Calu3 (cell line): ENCODE results near the gene JARID2. TPM values are rescaled to one million over a fixed set of nuclear protein-coding genes. Genes with fewer than 3 reads are reported as not detected.
"Not testable (repeated sequence)": the region's sequence is repeated elsewhere in the genome, so short reads cannot be mapped to it uniquely, and the experiment has no call there.

Experiments
- BruUV-seq: library from RNA; stranded (reverse); fragments of 400-500 nt; replicated peaks from 2 replicates; lab custom pipeline; 2021; lab: Mats Ljungman, UMichigan
- CTCF ChIA-PET: fragments of 300-600 bp; sonication (Branson Sonifier 250); formaldehyde crosslinking; loops from one replicate; lab custom pipeline; 2022; ENCODE audit warnings: antibody characterized with exemption; lab: Charles Lee
- DNase-seq: peaks from one replicate; pipeline ENCODE4 v3.0.0; 2022
- H3K27ac Mint-ChIP-seq: one replicate; pipeline ENCODE4 v1.8.0; 2022; ENCODE audit warnings: mixed read lengths; ENCODE audit not compliant: unreplicated experiment
- H3K27me3 Mint-ChIP-seq: one replicate; pipeline ENCODE4 v1.8.0; 2022; ENCODE audit warnings: mixed read lengths; ENCODE audit not compliant: unreplicated experiment
- H3K36me3 Mint-ChIP-seq: one replicate; pipeline ENCODE4 v1.8.0; 2022; ENCODE audit warnings: mild to moderate bottlenecking, moderate library complexity, mixed read lengths; ENCODE audit not compliant: insufficient read depth, unreplicated experiment
- H3K4me1 Mint-ChIP-seq: one replicate; pipeline ENCODE4 v1.8.0; 2022; ENCODE audit warnings: mild to moderate bottlenecking, low read depth, mixed read lengths; ENCODE audit not compliant: unreplicated experiment
- H3K4me3 Mint-ChIP-seq: one replicate; pipeline ENCODE4 v1.8.0; 2022; ENCODE audit warnings: mild to moderate bottlenecking, low read depth, moderate library complexity, mixed read lengths; ENCODE audit not compliant: unreplicated experiment
- H3K9me3 Mint-ChIP-seq: one replicate; pipeline ENCODE4 v1.8.0; 2022; ENCODE audit warnings: low read depth, mixed read lengths; ENCODE audit not compliant: unreplicated experiment
- intact Hi-C: fragments of 100-400 bp; cut with micrococcal nuclease; formaldehyde crosslinking; loops from one replicate; pipeline ENCODE4 v1.10.0; 2022; ENCODE audit not compliant: unreplicated experiment
- total RNA-seq: library from RNA; stranded (reverse); gene quantifications from 2 replicates; pipeline ENCODE4 v1.2.3, GENCODE V29; 2022
- TF ChIP-seq, protein P1 (sequence below): fragments of 200-600 bp; IDR thresholded peaks from one replicate; pipeline ENCODE4 v1.8.0; 2022; ENCODE audit warnings: antibody characterized with exemption; ENCODE audit not compliant: unreplicated experiment

JARID2 gene
- total RNA-seq, 1 experiment from 2014 or later: 9.4 TPM

DNA sequence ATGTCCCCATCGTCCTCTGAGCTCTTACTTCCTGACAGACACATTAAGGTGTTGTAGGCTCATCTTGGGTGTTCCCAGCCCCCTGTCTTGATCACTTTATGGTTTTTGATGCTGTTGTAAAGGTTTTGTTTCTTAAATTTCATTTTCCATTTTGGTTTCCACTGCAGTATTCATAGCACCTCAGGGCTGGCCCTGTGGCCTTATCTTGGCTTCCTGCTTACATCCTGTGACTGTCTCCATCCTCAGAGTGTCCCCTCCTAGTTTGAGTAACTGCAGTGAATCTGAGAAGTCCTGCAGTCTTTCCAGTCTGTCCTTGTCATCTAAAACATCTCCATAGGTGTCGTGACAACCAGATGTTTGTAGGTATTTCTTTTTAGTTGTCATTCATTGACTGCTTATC lies 50.9 kb downstream of the JARID2 start:
- Mint-ChIP-seq H3K4me3 (no peak overlapping the region), H3K4me1 (peaks cover 9% of the 10 kb centered on the region), H3K9me3 (no peaks in the 10 kb centered on the region), H3K27ac (no peak overlapping the region), H3K36me3 (no peaks in the 10 kb centered on the region), H3K27me3 (no peaks in the 10 kb centered on the region)
- CTCF ChIA-PET: no interaction called here
- intact Hi-C loops: no loop called here
- no peak for DNase-seq
- no TSS peak for BruUV-seq
- TF ChIP-seq, protein P1, sequence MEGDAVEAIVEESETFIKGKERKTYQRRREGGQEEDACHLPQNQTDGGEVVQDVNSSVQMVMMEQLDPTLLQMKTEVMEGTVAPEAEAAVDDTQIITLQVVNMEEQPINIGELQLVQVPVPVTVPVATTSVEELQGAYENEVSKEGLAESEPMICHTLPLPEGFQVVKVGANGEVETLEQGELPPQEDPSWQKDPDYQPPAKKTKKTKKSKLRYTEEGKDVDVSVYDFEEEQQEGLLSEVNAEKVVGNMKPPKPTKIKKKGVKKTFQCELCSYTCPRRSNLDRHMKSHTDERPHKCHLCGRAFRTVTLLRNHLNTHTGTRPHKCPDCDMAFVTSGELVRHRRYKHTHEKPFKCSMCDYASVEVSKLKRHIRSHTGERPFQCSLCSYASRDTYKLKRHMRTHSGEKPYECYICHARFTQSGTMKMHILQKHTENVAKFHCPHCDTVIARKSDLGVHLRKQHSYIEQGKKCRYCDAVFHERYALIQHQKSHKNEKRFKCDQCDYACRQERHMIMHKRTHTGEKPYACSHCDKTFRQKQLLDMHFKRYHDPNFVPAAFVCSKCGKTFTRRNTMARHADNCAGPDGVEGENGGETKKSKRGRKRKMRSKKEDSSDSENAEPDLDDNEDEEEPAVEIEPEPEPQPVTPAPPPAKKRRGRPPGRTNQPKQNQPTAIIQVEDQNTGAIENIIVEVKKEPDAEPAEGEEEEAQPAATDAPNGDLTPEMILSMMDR: no peak

DNA sequence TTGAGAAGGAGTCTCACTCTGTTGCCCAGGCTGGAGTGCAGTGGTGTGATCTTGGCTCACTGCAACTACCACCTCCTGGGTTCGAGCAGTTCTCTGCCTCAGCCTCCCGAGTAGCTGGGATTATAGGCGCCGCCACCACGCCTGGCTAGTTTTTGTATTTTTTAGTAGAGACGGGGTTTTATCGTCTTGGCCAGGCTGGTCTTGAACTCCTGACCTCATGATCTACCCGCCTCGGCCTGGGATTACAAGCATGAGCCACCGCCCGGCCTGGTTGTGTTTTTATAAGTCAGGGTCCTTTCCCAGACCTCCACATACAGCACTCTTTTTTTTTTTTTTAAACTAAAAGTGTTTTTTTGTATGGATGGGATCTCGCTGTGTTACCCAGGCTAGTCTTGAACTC lies 51.3 kb downstream of the JARID2 start:
- BruUV-seq, H3K9me3 Mint-ChIP-seq, H3K4me3 Mint-ChIP-seq, intact Hi-C loops, DNase-seq, CTCF ChIA-PET, H3K36me3 Mint-ChIP-seq, H3K27me3 Mint-ChIP-seq, H3K27ac Mint-ChIP-seq, H3K4me1 Mint-ChIP-seq: not testable (repeated sequence)

DNA sequence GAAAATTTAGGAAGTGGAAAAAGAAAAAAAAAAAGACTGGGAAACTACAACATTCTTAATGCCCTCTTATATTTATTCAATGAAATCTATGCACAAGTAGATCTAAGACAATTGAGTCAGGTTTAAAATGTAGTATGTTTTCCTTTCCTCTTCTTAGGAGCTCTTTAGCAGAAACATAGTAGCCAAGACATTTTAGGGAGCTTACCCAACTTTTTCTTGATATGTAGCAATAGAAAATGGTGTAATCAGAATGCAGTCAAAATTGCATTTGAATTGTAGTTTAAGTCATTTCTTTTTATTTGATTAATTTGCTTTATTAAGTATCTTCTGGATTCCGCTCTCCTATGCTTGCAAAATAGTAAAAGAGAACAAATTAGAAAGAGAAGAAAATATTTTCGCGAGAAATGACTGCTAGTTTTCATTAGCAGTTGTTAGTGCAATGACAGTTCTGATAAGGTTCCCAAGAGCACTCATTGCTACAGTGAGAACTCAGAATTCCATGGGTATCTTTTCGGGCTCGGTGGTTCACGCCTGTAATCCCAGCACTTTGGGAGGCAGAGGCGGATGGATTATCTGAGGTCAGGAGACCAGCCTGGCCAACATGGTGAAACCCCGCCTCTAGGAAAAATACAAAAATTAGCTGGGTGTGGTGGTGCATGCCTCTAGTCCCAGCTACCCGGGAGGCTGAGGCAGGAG lies 52.2 kb downstream of the JARID2 start:
- CTCF ChIA-PET: no interaction called here
- no TSS peak for BruUV-seq
- no peaks in the 10 kb centered on the region for H3K9me3 Mint-ChIP-seq
- no peak overlapping the region for H3K4me3 Mint-ChIP-seq
- DNase-seq: no peak
- H3K27ac Mint-ChIP-seq: no peak overlapping the region
- H3K36me3 Mint-ChIP-seq: no peaks in the 10 kb centered on the region
- TF ChIP-seq, protein P1: no peak
- H3K4me1 Mint-ChIP-seq: peaks cover 9% of the 10 kb centered on the region
- no peaks in the 10 kb centered on the region for H3K27me3 Mint-ChIP-seq
- intact Hi-C loops: no loop called here

DNA sequence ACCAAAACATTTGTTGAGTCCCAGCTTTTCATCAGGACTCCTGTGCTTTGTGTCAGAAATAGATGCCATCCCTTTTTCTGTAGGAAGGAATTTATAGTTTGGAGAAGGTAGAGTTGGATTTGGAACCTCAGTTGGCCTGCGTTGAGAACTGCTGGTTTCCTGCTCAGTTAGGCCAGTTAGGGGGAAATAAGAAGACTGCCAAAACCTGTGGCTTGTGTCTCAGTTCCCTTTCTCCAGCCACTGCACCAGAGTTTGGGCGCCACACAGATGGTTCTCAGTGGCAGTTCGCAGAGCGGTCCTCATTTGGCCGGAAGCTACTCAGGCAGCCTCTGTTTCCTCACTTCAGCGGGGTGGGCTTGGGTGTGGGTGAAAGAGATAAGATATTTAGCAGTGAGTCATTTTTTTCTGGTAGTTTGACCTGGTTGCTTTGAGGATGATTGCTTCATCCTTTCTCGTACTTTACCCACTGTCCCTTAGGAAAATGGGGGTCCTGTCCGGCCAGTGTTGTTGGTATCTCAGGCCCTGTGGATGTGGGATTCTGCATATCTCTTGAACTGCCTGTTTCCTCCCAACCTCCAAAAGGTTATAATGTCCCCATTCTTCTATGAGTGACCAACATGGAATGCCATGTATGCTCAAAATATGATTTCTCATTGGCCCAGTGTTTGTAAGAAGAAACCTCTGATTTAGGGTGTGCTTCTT lies 53.7 kb downstream of the JARID2 start:
- TF ChIP-seq, protein P1: no peak
- intact Hi-C loops: no loop called here
- no peaks in the 10 kb centered on the region for H3K9me3 Mint-ChIP-seq
- H3K4me3 Mint-ChIP-seq: no peak overlapping the region
- CTCF ChIA-PET: no interaction called here
- H3K27me3 Mint-ChIP-seq: no peaks in the 10 kb centered on the region
- BruUV-seq: no TSS peak
- no peak overlapping the region for H3K27ac Mint-ChIP-seq
- peaks cover 14% of the 10 kb centered on the region for H3K4me1 Mint-ChIP-seq
- no peaks in the 10 kb centered on the region for H3K36me3 Mint-ChIP-seq
- no peak for DNase-seq
